Astrocyte of the spinal cord (primary cell): ENCODE data around the gene FYN.

Source experiments
- DNase-seq: peaks from one replicate; pipeline ENCODE4 v3.0.0; 2011; ENCODE audit warnings: low read depth, low spot score
- H3K4me3 ChIP-seq: 2 replicates; pipeline ENCODE4 v1.5.1; 2011; ENCODE audit warnings: low read depth, mild to moderate bottlenecking, low read length, moderate library complexity
- CTCF ChIP-seq: IDR thresholded peaks from 2 replicates; pipeline ENCODE4 v1.5.1; 2012; ENCODE audit warnings: low read depth, mild to moderate bottlenecking, low read length, inconsistent platforms
- in situ Hi-C: cut with HindIII; loops from 2 replicates; pipeline ENCODE4 v1.10.0; 2017; ENCODE audit warnings: low sequenced_read_pairs

Gene FYN

GRCh38 chr6:111738156-111738555 is 135.1 kb downstream of the FYN start:
- no peak overlapping the region for H3K4me3 ChIP-seq
- in situ Hi-C loops: no loop called here
- DNase-seq: no peak
- no peak for TF ChIP-seq CTCF

- no peak overlapping the region for H3K4me3 ChIP-seq
- in situ Hi-C loops: no loop called here
- TF ChIP-seq CTCF: no peak
- peak; percentile 78 for DNase-seq
Measured at GRCh38 chr6:111737065-111737521, 136.2 kb downstream of the FYN start.

GRCh38 chr6:111736005-111736608 is 137.1 kb downstream of the FYN start:
- no peak for DNase-seq
- in situ Hi-C loops: no loop called here

GRCh38 chr6:111734068-111735061 is 138.9 kb downstream of the FYN start:
- DNase-seq: peak; percentile 87
- in situ Hi-C loops: no loop called here
- H3K4me3 ChIP-seq: no peak overlapping the region
- TF ChIP-seq CTCF: no peak

More at GRCh38 chr6:111736005-111736608, 137.1 kb downstream of the FYN start:
- no peak for TF ChIP-seq CTCF
- H3K4me3 ChIP-seq: no peak overlapping the region

GRCh38 chr6:111732390-111732789 is 140.9 kb downstream of the FYN start:
- no peak for TF ChIP-seq CTCF
- no peak for DNase-seq
- H3K4me3 ChIP-seq: no peak overlapping the region
- in situ Hi-C loops: no loop called here

GRCh38 chr6:111731456-111732195 is 141.6 kb downstream of the FYN start:
- in situ Hi-C loops: no loop called here
- H3K4me3 ChIP-seq: no peak overlapping the region
- no peak for TF ChIP-seq CTCF
- DNase-seq: peak; percentile 53
